ENCODE results near the gene CCNJ.

- TF ChIP-seq CTCF (conservative IDR thresholded peaks at IDR 0.05; ENCODE audit: low read depth, low read length) (no peak), EZH2 (IDR thresholded peaks at IDR 0.05; ENCODE audit: borderline replicate concordance, low read depth, low read length, poor library complexity, severe bottlenecking) (no peak)
Observed at GRCh38 chr10:96043033-96043892, at the start of gene CCNJ.

Measured in A673 (cell line).